Stimulated activated naive CD8-positive, alpha-beta T cell treated with anti-CD3 and anti-CD28 coated beads, Interleukin-15, Interleukin-2, amounts not matched to agents 100 U/mL and 50 U/mL, for 24 hours (primary cell): ENCODE results near the gene TRPV5.

Experiments used
- ATAC-seq: fragments of 150-1000 bp; cut with Tn5 transposase; one replicate; pipeline ENCODE4 v1.10.0; 2021
- DNase-seq: peaks from one replicate; pipeline ENCODE4 v3.0.0; 2021

The TRPV5 gene

GRCh38 chr7:142870566-142871259 lies 62.8 kb downstream of the TRPV5 start:
- DNase-seq: no peak
- ATAC-seq: no peak

- no peak for DNase-seq
- no peak for ATAC-seq
Measured at GRCh38 chr7:142870147-142870559, 63.4 kb downstream of the TRPV5 start.

DNA sequence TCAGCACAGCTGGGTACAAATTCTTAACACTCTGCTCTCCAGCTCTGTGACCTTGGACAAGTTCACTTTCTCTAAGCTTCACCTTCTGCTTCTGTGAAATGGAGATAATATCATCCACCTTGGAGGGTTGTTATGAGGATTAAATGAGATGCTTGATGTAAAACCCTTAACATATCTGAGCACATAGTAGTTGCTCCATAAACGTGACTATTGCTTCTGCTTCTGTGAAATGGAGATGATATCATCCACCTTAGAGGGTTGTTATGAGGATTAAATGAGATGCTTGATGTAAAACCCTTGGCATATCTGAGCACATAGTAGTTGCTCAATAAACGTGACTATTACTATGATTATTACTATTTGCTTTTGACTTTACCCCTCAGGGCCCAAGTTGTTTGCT lies 64.1 kb downstream of the TRPV5 start:
- DNase-seq: no peak

GRCh38 chr7:142868986-142869415 lies 64.5 kb downstream of the TRPV5 start:
- no peak for ATAC-seq
- no peak for DNase-seq

More for the DNA sequence above, 64.1 kb downstream of the TRPV5 start:
- ATAC-seq: no peak

GRCh38 chr7:142868188-142868985 lies 65.2 kb downstream of the TRPV5 start:
- DNase-seq: no peak
- ATAC-seq: no peak

DNA sequence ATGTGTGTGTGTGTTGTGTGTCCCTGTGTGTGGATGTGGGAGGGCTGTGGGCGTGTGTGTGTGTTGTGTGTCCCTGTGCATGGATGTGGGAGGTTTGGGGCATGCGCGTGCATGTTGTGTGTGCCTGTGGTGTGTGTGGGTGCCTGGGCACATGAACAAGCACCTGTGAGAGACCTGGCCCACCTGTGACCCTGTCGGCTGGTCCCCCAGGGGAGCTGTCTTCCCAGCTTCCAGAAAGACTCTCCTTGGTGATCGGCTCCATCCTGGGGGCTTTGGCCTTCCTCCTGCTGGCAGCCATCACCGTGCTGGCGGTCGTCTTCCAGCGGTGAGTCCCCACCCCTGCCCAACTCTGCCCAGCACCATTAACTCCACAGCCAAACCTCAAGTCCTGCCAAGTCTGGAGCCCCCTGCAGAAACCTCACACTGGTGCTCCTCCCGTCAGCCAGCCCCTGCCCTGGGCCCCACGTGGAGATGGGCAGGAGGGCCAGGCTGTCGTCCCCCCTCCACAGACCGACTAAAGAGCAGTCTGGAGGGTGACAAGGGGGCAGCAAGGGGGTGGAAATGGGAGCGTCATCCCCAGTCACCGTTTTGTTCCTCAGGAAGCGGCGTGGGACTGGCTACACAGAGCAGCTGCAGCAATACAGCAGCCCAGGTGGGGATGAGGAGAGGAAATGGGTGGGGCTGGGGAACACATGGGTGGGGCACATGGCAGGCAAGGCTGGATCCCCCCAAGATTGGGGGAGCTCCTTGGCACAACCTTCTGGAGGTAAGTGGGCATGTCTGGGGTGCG lies 66.0 kb downstream of the TRPV5 start:
- no peak for DNase-seq
- no peak for ATAC-seq

DNA sequence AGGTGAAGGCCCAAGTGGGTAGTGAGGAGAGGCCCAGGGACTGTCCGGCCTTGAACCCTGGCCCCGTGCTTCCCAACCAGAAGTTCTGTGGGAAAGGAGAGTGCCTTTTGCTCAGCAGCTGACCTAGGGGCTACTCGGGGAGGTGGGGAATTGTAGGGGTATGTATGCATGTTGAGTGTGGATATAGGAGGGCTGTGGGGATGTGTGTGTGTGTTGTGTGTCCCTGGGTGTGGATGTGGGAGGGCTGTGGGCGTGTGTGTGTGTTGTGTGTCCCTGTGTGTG lies 66.5 kb downstream of the TRPV5 start:
- DNase-seq: no peak
- no peak for ATAC-seq

DNA sequence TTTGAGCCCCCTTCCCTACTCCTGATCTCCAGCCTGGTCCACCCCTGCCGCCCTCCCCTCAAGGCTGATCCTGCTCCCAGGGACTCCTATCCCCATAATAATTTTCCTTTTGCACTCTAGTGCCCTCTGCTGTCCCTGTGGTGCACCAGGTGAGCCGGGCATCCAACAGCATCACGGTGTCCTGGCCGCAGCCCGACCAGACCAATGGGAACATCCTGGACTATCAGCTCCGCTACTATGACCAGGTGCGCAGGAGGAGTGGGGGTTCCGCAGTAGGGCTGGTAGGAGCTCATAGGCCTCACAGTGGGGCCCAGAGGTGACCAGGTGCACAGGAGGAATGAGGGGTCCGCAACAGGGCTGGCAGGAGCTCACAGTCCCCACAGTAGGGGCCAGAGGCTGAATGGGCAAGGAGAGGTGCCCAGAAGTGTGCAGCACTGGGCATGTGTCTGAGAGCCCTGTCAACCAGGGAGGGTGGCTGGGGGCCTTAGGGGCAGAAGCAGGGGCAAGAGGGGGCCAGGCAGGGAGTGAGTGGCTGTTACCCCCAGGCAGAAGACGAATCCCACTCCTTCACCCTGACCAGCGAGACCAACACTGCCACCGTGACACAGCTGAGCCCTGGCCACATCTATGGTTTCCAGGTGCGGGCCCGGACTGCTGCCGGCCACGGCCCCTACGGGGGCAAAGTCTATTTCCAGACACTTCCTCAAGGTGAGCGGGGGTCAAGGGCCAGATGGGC lies 67.0 kb downstream of the TRPV5 start:
- ATAC-seq (no peak), DNase-seq (no peak)

GRCh38 chr7:142865766-142866165 lies 67.8 kb downstream of the TRPV5 start:
- ATAC-seq: no peak
- DNase-seq: no peak

- ATAC-seq (no peak), DNase-seq (no peak)
Measured at GRCh38 chr7:142864980-142865747, 68.4 kb downstream of the TRPV5 start.

DNA sequence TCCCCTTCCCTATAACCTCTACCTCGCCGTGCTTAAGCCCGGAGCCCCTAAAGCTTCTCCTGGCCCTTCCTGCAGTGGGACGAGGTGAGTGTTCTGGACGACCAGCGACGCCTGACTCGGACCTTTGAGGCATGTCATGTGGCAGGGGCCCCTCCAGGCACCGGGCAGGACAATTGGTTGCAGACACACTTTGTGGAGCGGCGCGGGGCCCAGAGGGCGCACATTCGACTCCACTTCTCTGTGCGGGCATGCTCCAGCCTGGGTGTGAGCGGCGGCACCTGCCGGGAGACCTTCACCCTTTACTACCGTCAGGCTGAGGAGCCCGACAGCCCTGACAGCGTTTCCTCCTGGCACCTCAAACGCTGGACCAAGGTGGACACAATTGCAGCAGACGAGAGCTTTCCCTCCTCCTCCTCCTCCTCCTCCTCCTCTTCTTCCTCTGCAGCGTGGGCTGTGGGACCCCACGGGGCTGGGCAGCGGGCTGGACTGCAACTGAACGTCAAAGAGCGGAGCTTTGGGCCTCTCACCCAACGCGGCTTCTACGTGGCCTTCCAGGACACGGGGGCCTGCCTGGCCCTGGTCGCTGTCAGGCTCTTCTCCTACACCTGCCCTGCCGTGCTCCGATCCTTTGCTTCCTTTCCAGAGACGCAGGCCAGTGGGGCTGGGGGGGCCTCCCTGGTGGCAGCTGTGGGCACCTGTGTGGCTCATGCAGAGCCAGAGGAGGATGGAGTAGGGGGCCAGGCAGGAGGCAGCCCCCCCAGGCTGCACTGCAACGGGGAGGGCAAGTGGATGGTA lies 69.5 kb downstream of the TRPV5 start:
- no peak for ATAC-seq
- no peak for DNase-seq

DNA sequence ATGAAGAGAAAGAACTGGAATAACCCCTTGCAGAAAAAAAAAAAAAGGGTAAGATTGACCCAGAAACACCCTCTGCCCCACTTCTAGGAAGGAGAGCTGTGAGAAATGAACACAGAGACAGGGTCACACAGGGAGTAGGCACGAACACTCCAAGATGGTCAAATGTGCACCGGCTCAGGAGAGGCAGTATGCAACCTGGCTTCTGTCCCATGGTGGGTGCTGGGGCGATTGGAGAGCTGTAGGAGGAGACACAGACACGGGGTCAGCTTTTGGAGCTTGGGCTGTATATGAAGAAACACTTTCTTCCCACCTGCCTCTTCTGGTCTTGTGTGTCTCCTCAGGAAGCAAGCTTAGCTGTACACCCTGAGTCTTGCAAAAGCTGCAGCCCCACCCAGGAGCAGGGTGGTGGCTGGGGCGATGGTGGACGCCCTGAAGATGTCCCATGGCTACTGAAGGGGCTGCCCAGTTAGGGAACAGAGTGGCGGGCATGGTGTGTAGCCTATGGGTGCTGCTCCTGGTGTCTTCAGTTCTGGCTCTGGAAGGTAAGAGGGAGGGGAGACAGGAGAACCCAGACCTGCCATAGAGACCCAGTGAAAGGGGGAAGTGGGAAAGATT lies 70.7 kb downstream of the TRPV5 start:
- DNase-seq (no peak), ATAC-seq (no peak)

- no peak for ATAC-seq
Measured at GRCh38 chr7:142862351-142862750, 71.2 kb downstream of the TRPV5 start.

DNA sequence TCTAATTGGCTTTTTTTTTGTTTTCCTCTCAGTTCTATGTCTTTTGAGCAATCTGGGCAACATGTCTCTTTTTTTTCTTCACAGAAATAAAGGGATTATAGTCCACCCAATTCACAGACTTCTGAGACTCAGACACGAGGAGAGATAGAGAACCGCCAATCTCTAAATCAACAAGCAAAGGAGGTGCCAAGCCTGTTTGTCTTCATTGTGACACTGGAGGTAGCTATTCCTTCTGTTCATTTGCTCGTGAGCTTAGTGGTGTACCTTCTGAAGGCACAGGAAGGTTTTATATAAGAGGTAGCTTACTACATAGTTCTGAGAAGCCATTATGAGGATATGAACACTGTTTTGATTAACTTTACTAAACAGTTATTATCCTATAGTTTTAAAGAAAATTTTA lies 72.6 kb downstream of the TRPV5 start:
- DNase-seq: no peak
- no peak for ATAC-seq

More at GRCh38 chr7:142862351-142862750, 71.2 kb downstream of the TRPV5 start:
- no peak for DNase-seq

GRCh38 chr7:142859829-142860228 lies 73.7 kb downstream of the TRPV5 start:
- DNase-seq: no peak
- ATAC-seq: no peak

DNA sequence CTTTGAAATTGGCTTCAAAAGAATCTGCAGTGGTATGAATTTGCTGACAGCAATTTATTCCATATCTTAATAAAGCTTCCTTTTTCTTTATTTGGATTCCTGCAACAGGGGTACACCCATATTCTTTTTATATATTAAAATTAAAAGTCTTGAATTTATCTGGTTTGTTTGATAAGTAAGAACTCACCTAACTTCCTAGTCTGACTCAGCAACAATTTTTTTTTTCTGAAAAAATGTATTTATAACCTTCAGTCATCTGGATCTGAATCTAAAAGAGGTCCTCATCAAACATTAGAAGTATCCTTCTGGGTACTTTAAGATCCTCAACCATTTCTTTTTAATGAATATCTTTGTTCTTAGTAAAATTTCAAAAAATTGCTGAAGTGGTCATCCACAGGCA lies 74.1 kb downstream of the TRPV5 start:
- no peak for DNase-seq
- no peak for ATAC-seq
